Activated naive CD4-positive, alpha-beta T cell treated with anti-CD3 and anti-CD28 coated beads, Interleukin-2, amount 50 U/mL, for 72 hours (primary cell): ENCODE results near the gene QRFPR. TPM values are rescaled to one million over a fixed set of nuclear protein-coding genes. Genes with fewer than 3 reads are reported as not detected.

Experiments used
- ATAC-seq, 2 donors: fragments of 150-1000 bp; cut with Tn5 transposase; 2 replicates each; pipeline ENCODE4 v1.10.0; 2021; ENCODE audit warnings: mild to moderate bottlenecking in 2 of 2, moderate library complexity in 2 of 2
- DNase-seq, 2 donors: peaks; one replicate each; pipeline ENCODE4 v3.0.0; 2021 to 2022; ENCODE audit warnings: low spot score in 2 of 2
- H3K27ac Mint-ChIP-seq, 2 donors: one replicate each; pipeline ENCODE4 v1.8.0; 2022; ENCODE audit warnings: mild to moderate bottlenecking in 2 of 2, mixed read lengths in 2 of 2
- H3K36me3 Mint-ChIP-seq, 2 donors: one replicate each; pipeline ENCODE4 v1.8.0; 2022; ENCODE audit warnings: mixed read lengths in 2 of 2
- H3K9me3 Mint-ChIP-seq, 2 donors: one replicate each; pipeline ENCODE4 v1.8.0; 2022; ENCODE audit warnings: mixed read lengths in 2 of 2
- total RNA-seq, 2 donors: library from RNA; stranded (reverse); gene quantifications; one replicate each; pipeline ENCODE4 v1.2.3, GENCODE V29; 2022

QRFPR gene
- total RNA-seq, 2 donors from 2014 or later: not detected

- Mint-ChIP-seq H3K36me3 (no peaks in the 10 kb centered on the region), H3K9me3 (no peaks in the 10 kb centered on the region), H3K27ac (no peak overlapping the region)
- no peak for DNase-seq
- ATAC-seq: no peak
Measured at GRCh38 chr4:121306931-121307330, 73.9 kb downstream of the QRFPR start.

- H3K36me3 Mint-ChIP-seq: no peaks in the 10 kb centered on the region
- H3K9me3 Mint-ChIP-seq: no peaks in the 10 kb centered on the region
- no peak overlapping the region for H3K27ac Mint-ChIP-seq
- DNase-seq: no peak
- ATAC-seq: no peak
Measured at GRCh38 chr4:121304893-121305292, 75.9 kb downstream of the QRFPR start.

GRCh38 chr4:121299367-121299766, 81.5 kb downstream of the QRFPR start:
- ATAC-seq: no peak
- no peak overlapping the region for H3K27ac Mint-ChIP-seq
- DNase-seq: no peak
- H3K36me3 Mint-ChIP-seq: no peaks in the 10 kb centered on the region
- H3K9me3 Mint-ChIP-seq: no peaks in the 10 kb centered on the region

- Mint-ChIP-seq H3K9me3 (peaks cover 8 to 30% of the 10 kb centered on the region in 2 donors), H3K27ac (no peak overlapping the region), H3K36me3 (peaks cover 16 to 25% of the 10 kb centered on the region in 2 donors)
- ATAC-seq: no peak
- no peak for DNase-seq
Measured at GRCh38 chr4:121283319-121283718, 97.5 kb downstream of the QRFPR start.

- Mint-ChIP-seq H3K36me3 (peaks cover under 1 to 10% of the 10 kb centered on the region in 2 donors), H3K27ac (no peak overlapping the region)
- no peak for DNase-seq
Measured at GRCh38 chr4:121280425-121280824, 100.4 kb downstream of the QRFPR start.

GRCh38 chr4:121278811-121279368, 101.9 kb downstream of the QRFPR start:
- peak; percentile 72 to 88 for ATAC-seq
- DNase-seq: no peak
- H3K27ac Mint-ChIP-seq: no peak overlapping the region
- H3K36me3 Mint-ChIP-seq: no peaks in the 10 kb centered on the region
- peaks cover 4 to 9% of the 10 kb centered on the region in 2 donors for H3K9me3 Mint-ChIP-seq

More at GRCh38 chr4:121280425-121280824, 100.4 kb downstream of the QRFPR start:
- H3K9me3 Mint-ChIP-seq: peaks cover 0 to 11% of the 10 kb centered on the region in 2 donors
- no peak for ATAC-seq

Other genes starting within 250 kb of the QRFPR start
- gene TNIP3, start 216.7 kb downstream of the QRFPR start, total RNA-seq: 1 to 10 TPM; 3.2 to 5.4 TPM